Measurements from ENCODE around the gene TRIP13.
A peak's percentile ranks its signal among the peaks of the same experiment; 100 is the strongest.

Gene TRIP13

DNA sequence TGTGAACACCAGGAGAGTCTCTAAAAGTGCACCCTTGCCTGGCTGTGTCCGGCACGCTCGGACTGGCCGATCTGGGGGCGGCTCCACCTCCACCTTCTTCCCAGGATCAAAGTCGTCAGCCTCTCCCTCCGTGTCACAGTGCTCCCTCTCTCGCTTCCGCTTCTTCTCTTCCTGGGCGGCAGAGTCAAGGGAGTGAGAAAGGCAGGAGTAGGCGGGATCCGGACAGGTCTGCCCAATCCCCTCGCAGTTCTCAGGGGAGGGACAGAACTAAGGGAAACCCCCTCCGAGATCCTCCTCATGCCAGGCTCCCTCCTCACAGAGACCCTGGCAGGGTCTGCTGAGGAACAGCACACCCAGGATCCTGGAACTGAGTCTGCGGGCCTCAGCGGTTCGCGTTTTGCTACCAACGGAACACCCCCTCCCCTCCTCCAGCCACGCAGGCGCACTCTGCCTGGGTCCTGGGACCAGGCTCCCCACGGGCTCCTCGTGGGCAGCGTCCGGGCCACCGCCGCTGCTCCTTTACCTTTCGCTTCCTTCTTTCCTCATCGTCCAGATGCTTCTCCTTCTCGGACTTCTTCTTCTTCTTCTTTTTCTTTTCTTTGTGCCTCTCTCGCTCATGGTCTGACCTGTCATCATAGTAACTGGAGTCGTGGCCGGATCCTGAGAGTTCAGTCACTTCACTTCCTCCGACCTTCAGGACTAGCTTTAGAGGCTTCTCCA lies 1.4 kb upstream of the TRIP13 start:
- Histone ChIP-seq H3K9ac (ENCODE audit: insufficient read length) (peak overlapping the region; percentile 88), H3K9me3 (ENCODE audit: low read depth, low read length) (no peaks in the 10 kb centered on the region), H3K27ac (no peak overlapping the region), H3K4me3 (peak overlapping the region; percentile 81), H3K36me3 (ENCODE audit: insufficient read depth, low read length) (peaks cover 79% of the 10 kb centered on the region)
- TF ChIP-seq POLR2AphosphoS5 (IDR thresholded peaks at IDR 0.05; ENCODE audit: borderline replicate concordance, low read depth, low read length) (no peak), FOXP2 (optimal IDR thresholded peaks at IDR 0.05; ENCODE audit: control extremely low read depth, extremely low read length, insufficient read depth) (no peak), EZH2 (IDR thresholded peaks at IDR 0.05) (no peak)
- no peak for DNase-seq (ENCODE audit: low read depth, low spot score)

DNA sequence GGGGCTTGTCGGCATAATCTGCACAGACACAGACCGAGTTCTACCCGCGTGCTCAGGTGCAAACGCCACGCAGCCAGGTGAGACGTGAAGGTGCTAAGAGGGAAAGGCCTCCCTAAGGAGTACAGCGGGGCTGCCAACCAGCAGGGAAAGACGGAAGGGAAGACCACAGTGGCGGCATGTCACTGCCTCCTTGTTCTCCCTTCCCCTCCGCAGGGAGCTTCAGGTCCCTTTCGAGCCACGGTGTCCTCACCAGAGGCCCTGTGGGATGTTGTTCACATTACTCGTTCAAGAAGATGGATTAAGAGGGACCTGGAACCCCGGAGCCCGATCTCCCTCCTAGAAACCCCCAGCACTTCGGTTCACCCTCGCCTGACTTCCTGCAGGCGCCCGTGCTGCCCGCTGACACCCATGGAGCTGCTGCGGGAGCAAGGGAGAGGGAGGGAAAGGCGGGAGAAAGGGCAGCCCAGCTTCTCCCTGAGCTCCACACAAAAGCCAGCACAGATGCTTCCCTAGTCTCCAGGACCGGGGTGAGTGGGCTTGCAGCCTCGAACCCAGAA lies 769 bp upstream of the TRIP13 start:
- TF ChIP-seq EZH2 (IDR thresholded peaks at IDR 0.05) (no peak), POLR2AphosphoS5 (IDR thresholded peaks at IDR 0.05; ENCODE audit: borderline replicate concordance, low read depth, low read length) (no peak), FOXP2 (optimal IDR thresholded peaks at IDR 0.05; ENCODE audit: control extremely low read depth, extremely low read length, insufficient read depth) (no peak)
- Histone ChIP-seq H3K36me3 (ENCODE audit: insufficient read depth, low read length) (peaks cover 78% of the 10 kb centered on the region), H3K9me3 (ENCODE audit: low read depth, low read length) (no peaks in the 10 kb centered on the region), H3K27ac (peak overlapping the region; percentile 68; the same call in 1 of the 2 replicates), H3K9ac (ENCODE audit: insufficient read length) (peak overlapping the region; percentile 88), H3K4me3 (peak overlapping the region; percentile 81)
- DNase-seq (ENCODE audit: low read depth, low spot score), result no peak

DNA sequence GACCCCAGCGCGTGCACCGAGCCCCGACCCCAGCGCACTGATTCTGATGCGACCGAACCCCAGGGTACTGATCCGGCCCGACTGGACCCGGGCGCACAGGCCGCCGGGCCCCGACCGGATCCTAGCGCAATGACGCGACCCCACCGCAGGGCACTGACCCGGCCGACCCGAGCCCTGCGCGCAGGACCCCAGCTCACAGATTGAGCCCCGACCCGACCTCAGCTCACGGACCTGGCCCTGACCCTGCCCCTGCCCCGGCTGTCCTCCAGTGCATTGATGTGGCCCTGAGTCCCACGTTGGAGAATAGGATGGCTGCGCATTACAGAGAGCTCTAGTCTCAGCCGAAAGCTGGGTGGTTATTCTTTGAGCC lies 438 bp downstream of the TRIP13 start:
- H3K36me3 ChIP-seq (ENCODE audit: insufficient read depth, low read length), result peaks cover 66% of the 10 kb centered on the region

DNA sequence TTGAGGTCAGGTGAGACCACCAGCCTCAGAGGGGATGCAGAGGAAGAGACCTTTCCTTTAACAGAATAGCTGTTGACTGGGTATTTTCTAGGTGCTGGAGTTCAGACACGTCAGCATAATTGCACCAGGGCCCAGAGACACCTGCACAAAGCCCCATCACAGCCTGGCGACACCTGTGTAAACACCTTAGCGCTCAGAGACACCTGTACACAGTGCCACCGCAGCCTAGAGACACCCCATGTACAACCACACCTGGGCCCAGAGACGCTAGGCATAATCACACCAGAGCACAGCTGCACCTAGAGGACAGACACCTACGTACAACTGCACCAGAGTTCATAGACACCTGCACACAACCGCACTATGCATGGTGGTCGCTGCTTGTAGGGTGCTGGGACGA lies 1.0 kb downstream of the TRIP13 start:
- TF ChIP-seq EZH2 (IDR thresholded peaks at IDR 0.05) (no peak), FOXP2 (optimal IDR thresholded peaks at IDR 0.05; ENCODE audit: control extremely low read depth, extremely low read length, insufficient read depth) (no peak), POLR2AphosphoS5 (IDR thresholded peaks at IDR 0.05; ENCODE audit: borderline replicate concordance, low read depth, low read length) (no peak)
- DNase-seq (ENCODE audit: low read depth, low spot score), result no peak
- Histone ChIP-seq H3K9me3 (ENCODE audit: low read depth, low read length) (no peaks in the 10 kb centered on the region), H3K9ac (ENCODE audit: insufficient read length) (peak overlapping the region; percentile 88), H3K36me3 (ENCODE audit: insufficient read depth, low read length) (peaks cover 60% of the 10 kb centered on the region), H3K4me3 (peak overlapping the region; percentile 81), H3K27ac (no peak overlapping the region)

More for the DNA sequence above, 438 bp downstream of the TRIP13 start:
- Histone ChIP-seq H3K4me3 (peak overlapping the region; percentile 81), H3K27ac (no peak overlapping the region), H3K9me3 (ENCODE audit: low read depth, low read length) (no peaks in the 10 kb centered on the region), H3K9ac (ENCODE audit: insufficient read length) (peak overlapping the region; percentile 88)
- DNase-seq (ENCODE audit: low read depth, low spot score), result no peak
- TF ChIP-seq EZH2 (IDR thresholded peaks at IDR 0.05), result no peak
- TF ChIP-seq POLR2AphosphoS5 (IDR thresholded peaks at IDR 0.05; ENCODE audit: borderline replicate concordance, low read depth, low read length), result no peak
- no peak for TF ChIP-seq FOXP2 (optimal IDR thresholded peaks at IDR 0.05; ENCODE audit: control extremely low read depth, extremely low read length, insufficient read depth)

DNA sequence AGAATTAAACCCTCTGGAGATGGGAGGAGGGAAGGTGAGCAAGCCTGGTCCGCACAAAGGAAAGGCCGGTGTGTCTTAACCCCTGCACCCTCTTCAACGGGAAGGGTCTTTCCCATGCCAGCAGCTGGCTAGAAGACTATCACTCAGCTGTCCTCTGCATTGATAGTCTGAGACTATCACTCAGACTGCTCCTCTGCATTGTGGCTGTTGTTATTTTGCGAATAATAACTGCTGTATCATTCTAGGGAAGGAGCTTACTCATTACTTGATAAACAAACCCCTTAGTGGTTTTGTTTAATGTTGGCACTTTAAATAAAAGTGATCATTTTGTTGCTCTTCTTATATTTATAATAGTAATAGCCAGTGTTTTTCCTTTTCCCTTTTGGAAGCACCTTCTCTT lies 8.1 kb downstream of the TRIP13 start:
- no peak for DNase-seq (ENCODE audit: low read depth, low spot score)
- Histone ChIP-seq H3K27ac (no peak overlapping the region), H3K36me3 (ENCODE audit: insufficient read depth, low read length) (peaks cover 55% of the 10 kb centered on the region), H3K4me3 (no peak overlapping the region), H3K9me3 (ENCODE audit: low read depth, low read length) (no peaks in the 10 kb centered on the region), H3K9ac (ENCODE audit: insufficient read length) (no peak overlapping the region)
- TF ChIP-seq EZH2 (IDR thresholded peaks at IDR 0.05) (no peak), POLR2AphosphoS5 (IDR thresholded peaks at IDR 0.05; ENCODE audit: borderline replicate concordance, low read depth, low read length) (no peak), FOXP2 (optimal IDR thresholded peaks at IDR 0.05; ENCODE audit: control extremely low read depth, extremely low read length, insufficient read depth) (no peak)

DNA sequence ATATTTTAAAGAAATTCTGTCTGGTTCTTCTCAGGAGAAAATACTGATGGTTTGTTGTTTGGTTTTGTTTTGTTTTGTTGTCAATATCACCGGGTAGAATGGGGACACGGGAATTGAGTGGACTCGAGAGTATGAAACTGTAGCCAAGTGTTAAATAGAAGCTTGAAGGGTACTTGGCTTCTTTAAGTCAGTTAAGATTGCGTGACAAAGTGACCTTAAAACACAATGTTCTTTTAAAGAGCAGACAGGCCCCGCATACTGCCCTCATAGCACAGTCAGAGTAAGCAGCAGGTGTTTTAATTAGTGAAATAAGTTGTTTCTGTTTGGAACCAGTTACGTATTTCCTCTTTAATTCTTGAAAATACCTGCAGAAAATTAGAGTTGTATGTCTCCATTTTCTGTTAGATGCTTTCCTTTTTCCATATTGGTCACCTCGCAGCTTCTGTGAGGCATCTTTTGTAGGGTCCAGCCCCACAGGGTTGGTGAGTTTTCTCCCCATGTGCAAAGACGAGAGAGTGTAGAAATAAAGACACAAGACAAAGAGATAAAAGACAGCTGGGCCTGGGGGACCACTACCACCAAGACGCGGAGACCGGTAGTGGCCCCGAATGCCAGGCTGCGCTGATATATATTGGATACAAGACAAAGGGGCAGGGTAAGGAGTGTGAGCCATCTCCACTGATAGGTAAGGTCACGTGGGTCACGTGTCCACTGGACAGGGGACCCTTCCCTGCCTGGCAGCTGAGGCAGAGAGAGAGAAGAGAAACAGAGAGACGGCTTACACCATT lies 9.6 kb downstream of the TRIP13 start:
- Histone ChIP-seq H3K9me3 (ENCODE audit: low read depth, low read length) (no peaks in the 10 kb centered on the region), H3K27ac (no peak overlapping the region), H3K36me3 (ENCODE audit: insufficient read depth, low read length) (peaks cover 48% of the 10 kb centered on the region), H3K9ac (ENCODE audit: insufficient read length) (no peak overlapping the region), H3K4me3 (no peak overlapping the region)
- DNase-seq (ENCODE audit: low read depth, low spot score), result no peak
- TF ChIP-seq FOXP2 (optimal IDR thresholded peaks at IDR 0.05; ENCODE audit: control extremely low read depth, extremely low read length, insufficient read depth) (no peak), EZH2 (IDR thresholded peaks at IDR 0.05) (no peak), POLR2AphosphoS5 (IDR thresholded peaks at IDR 0.05; ENCODE audit: borderline replicate concordance, low read depth, low read length) (no peak)

DNA sequence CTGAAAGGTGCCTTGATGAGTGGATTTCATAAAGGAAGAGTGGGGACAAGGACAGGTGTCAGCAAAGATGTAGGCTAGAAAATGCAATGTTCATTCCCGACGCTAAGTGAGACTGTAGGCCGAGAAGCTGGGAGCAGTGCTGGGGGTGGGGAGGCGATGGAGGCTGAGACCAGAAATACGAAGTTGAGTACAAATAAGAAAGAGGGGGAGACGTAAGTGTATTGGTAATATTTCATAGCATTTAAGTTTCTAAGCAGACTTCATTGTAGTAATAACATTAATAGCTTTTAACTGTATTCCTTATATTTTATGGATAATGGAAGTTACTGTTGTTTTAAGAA lies 11.0 kb downstream of the TRIP13 start:
- Histone ChIP-seq H3K36me3 (ENCODE audit: insufficient read depth, low read length) (peaks cover 60% of the 10 kb centered on the region), H3K9ac (ENCODE audit: insufficient read length) (no peak overlapping the region), H3K4me3 (no peak overlapping the region), H3K27ac (no peak overlapping the region), H3K9me3 (ENCODE audit: low read depth, low read length) (no peaks in the 10 kb centered on the region)
- DNase-seq (ENCODE audit: low read depth, low spot score), result no peak
- TF ChIP-seq EZH2 (IDR thresholded peaks at IDR 0.05) (no peak), FOXP2 (optimal IDR thresholded peaks at IDR 0.05; ENCODE audit: control extremely low read depth, extremely low read length, insufficient read depth) (no peak), POLR2AphosphoS5 (IDR thresholded peaks at IDR 0.05; ENCODE audit: borderline replicate concordance, low read depth, low read length) (no peak)

DNA sequence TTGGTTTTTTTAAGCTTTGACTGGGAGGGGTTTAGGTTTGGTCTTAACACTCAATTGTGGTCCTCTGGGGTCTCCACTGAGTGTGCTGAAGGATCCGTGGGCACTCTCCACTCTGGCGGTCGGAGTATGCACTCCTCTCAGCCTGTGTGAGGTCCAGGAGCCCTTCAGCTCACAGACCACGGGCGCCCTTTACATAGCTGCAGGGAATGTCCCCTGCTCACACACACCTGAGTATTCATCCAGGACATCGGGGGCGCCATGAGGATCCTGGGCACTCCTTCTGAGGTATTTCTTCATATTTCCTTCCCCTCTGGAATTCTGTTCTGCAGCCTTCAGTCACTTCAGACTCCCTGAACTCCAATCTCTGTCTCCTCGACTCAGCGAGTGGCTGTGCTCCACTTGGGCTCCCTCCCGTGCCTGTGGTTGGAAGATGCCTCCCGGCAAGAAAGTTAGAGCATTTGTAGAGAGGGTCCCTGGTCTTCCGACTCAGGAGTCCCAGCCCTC lies 12.5 kb downstream of the TRIP13 start:
- Histone ChIP-seq H3K9me3 (ENCODE audit: low read depth, low read length) (no peaks in the 10 kb centered on the region), H3K9ac (ENCODE audit: insufficient read length) (no peak overlapping the region), H3K4me3 (no peak overlapping the region), H3K36me3 (ENCODE audit: insufficient read depth, low read length) (peaks cover 64% of the 10 kb centered on the region), H3K27ac (no peak overlapping the region)
- DNase-seq (ENCODE audit: low read depth, low spot score), result no peak
- TF ChIP-seq POLR2AphosphoS5 (IDR thresholded peaks at IDR 0.05; ENCODE audit: borderline replicate concordance, low read depth, low read length) (no peak), EZH2 (IDR thresholded peaks at IDR 0.05) (no peak), FOXP2 (optimal IDR thresholded peaks at IDR 0.05; ENCODE audit: control extremely low read depth, extremely low read length, insufficient read depth) (no peak)
